C4-2B (cell line): ENCODE data around the gene FNDC4.

Experiments
- CTCF ChIP-seq: fragments of 450-650 bp; conservative IDR thresholded peaks from 2 replicates; pipeline ENCODE4 v1.5.1; 2017; ENCODE audit warnings: mild to moderate bottlenecking
- ZFX ChIP-seq: fragments of 450-650 bp; IDR thresholded peaks from 2 replicates; pipeline ENCODE4 v1.6.1; 2017

GRCh38 chr2:27441958-27442919 lies 52.8 kb downstream of the FNDC4 start, which contains the start of gene KRTCAP3:
- TF ChIP-seq ZFX (peak; percentile 79), CTCF (peak; percentile 79)
